GM12875 (cell line): ENCODE data around the gene CNTNAP5.

Experiments
- H3K4me3 ChIP-seq: one replicate; pipeline ENCODE4 v1.5.1; 2011; ENCODE audit warnings: low read depth, low read length, control low read depth
- TF ChIP-seq, protein P1 (sequence below): IDR thresholded peaks from 2 replicates; pipeline ENCODE4 v1.5.1; 2011; ENCODE audit warnings: low read depth, mild to moderate bottlenecking, control low read depth, inconsistent platforms, low read length, moderate library complexity, borderline replicate concordance; ENCODE audit not compliant: insufficient read depth

CNTNAP5 gene

DNA sequence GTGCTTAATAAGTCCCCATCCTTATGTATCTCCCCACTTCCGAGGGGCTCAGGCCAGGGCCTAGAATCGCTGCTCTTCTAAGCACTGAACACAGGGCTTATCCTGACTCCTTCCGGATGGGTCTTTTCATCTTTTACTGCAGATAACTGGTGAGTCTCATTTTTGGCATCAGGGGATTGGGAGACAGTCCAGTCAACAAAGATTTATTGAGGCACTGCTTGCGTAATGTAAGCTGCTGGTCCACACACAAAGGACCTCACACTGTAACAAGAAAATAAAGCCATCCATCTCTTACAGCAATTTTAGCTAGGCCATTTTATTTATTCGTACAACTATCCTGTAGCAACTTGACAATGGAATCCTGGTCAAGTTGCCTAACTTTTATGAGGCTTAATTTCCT lies 600.5 kb downstream of the CNTNAP5 start:
- no peak overlapping the region for H3K4me3 ChIP-seq
- TF ChIP-seq, protein P1, sequence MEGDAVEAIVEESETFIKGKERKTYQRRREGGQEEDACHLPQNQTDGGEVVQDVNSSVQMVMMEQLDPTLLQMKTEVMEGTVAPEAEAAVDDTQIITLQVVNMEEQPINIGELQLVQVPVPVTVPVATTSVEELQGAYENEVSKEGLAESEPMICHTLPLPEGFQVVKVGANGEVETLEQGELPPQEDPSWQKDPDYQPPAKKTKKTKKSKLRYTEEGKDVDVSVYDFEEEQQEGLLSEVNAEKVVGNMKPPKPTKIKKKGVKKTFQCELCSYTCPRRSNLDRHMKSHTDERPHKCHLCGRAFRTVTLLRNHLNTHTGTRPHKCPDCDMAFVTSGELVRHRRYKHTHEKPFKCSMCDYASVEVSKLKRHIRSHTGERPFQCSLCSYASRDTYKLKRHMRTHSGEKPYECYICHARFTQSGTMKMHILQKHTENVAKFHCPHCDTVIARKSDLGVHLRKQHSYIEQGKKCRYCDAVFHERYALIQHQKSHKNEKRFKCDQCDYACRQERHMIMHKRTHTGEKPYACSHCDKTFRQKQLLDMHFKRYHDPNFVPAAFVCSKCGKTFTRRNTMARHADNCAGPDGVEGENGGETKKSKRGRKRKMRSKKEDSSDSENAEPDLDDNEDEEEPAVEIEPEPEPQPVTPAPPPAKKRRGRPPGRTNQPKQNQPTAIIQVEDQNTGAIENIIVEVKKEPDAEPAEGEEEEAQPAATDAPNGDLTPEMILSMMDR, result no peak

DNA sequence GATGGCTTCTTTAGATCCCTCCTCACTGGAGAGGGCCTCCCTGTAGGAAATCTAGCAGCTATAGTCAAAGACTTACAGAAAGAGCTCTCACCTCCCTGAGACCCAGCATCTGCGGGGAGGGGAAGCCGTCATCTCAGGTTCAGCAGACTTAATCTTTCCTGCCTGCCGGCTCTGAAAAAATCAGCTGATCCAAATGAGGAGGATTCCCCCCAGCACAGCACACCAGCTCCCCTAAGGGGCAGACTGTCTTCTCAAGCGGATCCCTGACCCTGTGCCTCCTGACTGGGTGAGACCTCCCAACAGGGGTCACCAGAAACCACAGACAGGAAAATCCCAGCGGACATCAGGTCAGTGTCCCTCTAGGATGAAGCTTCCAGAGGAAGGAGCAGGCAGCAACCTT lies 601.9 kb downstream of the CNTNAP5 start:
- TF ChIP-seq, protein P1, result no peak
- H3K4me3 ChIP-seq, result no peak overlapping the region

DNA sequence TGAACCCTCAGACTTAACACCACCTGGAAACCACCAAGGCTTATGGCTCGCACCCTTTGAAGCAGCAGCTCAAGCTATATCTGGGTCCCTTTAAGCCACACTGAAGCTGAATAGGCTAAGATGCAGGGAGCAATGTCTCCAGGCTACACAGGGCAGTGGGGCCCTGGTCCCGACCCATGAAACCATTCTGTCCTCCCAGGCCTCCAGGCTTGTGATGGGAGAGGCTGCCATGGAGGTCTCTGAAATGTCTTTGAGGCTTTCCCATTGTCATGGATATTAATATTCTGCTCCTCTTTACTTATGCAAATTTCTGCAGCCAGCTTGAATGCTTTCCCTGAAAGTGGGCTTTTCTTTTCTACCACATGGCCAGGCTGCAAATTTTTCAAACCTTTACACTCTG lies 608.7 kb downstream of the CNTNAP5 start:
- TF ChIP-seq, protein P1, result no peak

DNA sequence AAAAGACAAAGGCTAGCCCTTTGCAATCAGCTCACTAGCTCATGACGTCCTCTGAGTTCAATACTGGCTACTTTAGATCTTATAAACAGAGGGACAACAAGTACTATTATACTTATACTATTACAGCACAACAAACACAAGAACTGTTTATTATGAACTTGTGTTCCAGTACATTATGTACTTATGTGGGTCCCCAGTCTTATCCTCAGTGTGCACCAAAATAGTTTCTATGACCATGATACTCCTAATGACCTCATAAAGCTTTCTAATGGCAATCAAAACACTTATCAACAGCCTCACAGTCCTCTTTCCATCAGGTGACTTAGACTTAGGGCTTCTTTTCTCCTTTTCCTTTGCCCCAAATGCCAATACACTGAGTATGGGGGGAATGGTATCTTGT lies 614.4 kb downstream of the CNTNAP5 start:
- TF ChIP-seq, protein P1, result no peak
- no peak overlapping the region for H3K4me3 ChIP-seq

More for the DNA sequence above, 608.7 kb downstream of the CNTNAP5 start:
- no peak overlapping the region for H3K4me3 ChIP-seq

DNA sequence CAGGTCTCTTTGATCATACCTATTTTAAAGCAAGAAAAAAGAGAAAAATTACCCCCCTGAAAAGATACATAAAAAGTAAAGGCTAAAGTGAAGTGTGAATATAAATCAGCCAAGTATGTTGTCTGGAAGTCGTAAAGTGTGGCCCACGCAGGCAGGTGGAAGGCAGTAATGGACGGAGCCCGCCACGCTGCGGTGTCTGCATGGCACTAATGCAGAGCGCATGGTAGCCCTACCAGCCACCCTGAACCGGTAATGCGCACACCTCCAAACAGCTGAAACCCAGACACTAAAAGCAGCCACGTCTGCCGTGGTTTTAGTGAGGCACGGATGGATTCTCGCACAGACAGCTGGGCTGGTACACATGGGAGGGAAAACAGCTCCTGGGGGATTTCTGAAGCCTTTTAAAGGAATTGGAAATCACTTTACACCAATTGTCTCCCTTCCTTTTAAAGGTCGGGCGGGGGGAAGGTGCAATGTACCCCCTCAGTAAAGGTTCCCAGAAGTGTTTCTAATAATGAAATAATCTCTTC lies 615.2 kb downstream of the CNTNAP5 start:
- no peak overlapping the region for H3K4me3 ChIP-seq
- TF ChIP-seq, protein P1, result no peak

DNA sequence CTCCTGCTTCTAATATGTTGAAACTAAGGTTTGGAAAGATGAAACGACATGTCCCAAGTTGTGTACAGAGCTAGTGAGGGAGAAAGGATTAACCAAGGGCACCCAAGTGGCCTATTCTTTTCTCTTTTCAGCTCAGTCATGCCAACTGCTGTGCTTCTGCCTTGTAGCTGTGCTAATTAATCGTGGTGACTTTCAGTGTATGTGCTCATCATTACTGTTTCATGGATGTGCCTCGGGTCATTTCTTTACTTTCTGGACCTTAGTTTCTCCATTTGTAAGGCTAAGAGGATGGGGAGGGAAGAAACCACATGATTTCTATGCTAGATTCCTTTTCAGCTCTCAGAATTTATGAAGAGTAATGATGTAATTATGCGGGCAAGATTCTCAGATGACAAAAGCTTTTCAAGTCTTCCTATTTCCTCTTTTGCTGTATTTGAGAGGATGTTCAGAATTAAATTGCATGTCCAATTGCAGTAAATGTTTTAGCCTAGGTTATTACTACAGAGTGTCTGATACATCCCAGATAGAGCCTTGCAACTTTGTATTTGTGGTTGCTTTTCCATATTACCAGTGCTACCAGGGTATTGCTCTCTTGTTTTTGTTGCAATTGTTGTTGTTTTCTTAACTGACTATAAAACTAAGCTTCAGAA lies 621.2 kb downstream of the CNTNAP5 start:
- TF ChIP-seq, protein P1, result no peak
- H3K4me3 ChIP-seq, result no peak overlapping the region

DNA sequence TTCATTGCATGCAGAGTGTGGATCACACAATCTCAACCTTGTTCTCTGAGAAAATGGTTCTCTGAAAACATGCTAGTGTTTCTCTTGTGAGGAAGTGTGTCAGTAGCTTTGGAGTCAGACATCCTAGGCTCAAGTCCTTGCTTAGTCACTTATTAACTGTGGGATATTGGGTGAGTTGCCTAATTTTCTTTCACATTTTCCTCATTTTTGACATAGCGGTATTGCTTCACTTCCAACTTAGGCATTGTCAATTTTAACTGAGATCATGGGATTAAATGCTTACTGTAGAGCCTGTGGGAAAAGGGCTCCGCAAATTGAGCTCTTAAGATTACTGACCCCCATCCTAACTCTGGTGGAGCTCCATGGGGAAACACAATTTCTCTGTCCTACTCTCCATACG lies 622.2 kb downstream of the CNTNAP5 start:
- TF ChIP-seq, protein P1, result no peak
- no peak overlapping the region for H3K4me3 ChIP-seq
